ENCODE measurements around the gene BTBD1.

- TF ChIP-seq, protein P1, sequence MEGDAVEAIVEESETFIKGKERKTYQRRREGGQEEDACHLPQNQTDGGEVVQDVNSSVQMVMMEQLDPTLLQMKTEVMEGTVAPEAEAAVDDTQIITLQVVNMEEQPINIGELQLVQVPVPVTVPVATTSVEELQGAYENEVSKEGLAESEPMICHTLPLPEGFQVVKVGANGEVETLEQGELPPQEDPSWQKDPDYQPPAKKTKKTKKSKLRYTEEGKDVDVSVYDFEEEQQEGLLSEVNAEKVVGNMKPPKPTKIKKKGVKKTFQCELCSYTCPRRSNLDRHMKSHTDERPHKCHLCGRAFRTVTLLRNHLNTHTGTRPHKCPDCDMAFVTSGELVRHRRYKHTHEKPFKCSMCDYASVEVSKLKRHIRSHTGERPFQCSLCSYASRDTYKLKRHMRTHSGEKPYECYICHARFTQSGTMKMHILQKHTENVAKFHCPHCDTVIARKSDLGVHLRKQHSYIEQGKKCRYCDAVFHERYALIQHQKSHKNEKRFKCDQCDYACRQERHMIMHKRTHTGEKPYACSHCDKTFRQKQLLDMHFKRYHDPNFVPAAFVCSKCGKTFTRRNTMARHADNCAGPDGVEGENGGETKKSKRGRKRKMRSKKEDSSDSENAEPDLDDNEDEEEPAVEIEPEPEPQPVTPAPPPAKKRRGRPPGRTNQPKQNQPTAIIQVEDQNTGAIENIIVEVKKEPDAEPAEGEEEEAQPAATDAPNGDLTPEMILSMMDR (IDR thresholded peaks at IDR 0.05; ENCODE audit: insufficient read depth, low read length): no peak
- no peak; the same call in 1 of the 2 replicates for TF ChIP-seq POLR2AphosphoS5 (IDR thresholded peaks at IDR 0.05; ENCODE audit: low read depth)
- TF ChIP-seq, protein P2, sequence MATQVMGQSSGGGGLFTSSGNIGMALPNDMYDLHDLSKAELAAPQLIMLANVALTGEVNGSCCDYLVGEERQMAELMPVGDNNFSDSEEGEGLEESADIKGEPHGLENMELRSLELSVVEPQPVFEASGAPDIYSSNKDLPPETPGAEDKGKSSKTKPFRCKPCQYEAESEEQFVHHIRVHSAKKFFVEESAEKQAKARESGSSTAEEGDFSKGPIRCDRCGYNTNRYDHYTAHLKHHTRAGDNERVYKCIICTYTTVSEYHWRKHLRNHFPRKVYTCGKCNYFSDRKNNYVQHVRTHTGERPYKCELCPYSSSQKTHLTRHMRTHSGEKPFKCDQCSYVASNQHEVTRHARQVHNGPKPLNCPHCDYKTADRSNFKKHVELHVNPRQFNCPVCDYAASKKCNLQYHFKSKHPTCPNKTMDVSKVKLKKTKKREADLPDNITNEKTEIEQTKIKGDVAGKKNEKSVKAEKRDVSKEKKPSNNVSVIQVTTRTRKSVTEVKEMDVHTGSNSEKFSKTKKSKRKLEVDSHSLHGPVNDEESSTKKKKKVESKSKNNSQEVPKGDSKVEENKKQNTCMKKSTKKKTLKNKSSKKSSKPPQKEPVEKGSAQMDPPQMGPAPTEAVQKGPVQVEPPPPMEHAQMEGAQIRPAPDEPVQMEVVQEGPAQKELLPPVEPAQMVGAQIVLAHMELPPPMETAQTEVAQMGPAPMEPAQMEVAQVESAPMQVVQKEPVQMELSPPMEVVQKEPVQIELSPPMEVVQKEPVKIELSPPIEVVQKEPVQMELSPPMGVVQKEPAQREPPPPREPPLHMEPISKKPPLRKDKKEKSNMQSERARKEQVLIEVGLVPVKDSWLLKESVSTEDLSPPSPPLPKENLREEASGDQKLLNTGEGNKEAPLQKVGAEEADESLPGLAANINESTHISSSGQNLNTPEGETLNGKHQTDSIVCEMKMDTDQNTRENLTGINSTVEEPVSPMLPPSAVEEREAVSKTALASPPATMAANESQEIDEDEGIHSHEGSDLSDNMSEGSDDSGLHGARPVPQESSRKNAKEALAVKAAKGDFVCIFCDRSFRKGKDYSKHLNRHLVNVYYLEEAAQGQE (IDR thresholded peaks at IDR 0.05; ENCODE audit: insufficient replicate concordance, low read depth): no peak
- TF ChIP-seq GABPA (IDR thresholded peaks at IDR 0.05; ENCODE audit: low read depth): no peak
- TF ChIP-seq SPI1 (IDR thresholded peaks at IDR 0.05; ENCODE audit: borderline replicate concordance, low read depth): no peak
Measured at GRCh38 chr15:83014205-83014653, 52.8 kb downstream of the BTBD1 start.

Measured in HL-60 (cell line).